Measurements from ENCODE around the gene GPR155.

The GPR155 gene, protein sequence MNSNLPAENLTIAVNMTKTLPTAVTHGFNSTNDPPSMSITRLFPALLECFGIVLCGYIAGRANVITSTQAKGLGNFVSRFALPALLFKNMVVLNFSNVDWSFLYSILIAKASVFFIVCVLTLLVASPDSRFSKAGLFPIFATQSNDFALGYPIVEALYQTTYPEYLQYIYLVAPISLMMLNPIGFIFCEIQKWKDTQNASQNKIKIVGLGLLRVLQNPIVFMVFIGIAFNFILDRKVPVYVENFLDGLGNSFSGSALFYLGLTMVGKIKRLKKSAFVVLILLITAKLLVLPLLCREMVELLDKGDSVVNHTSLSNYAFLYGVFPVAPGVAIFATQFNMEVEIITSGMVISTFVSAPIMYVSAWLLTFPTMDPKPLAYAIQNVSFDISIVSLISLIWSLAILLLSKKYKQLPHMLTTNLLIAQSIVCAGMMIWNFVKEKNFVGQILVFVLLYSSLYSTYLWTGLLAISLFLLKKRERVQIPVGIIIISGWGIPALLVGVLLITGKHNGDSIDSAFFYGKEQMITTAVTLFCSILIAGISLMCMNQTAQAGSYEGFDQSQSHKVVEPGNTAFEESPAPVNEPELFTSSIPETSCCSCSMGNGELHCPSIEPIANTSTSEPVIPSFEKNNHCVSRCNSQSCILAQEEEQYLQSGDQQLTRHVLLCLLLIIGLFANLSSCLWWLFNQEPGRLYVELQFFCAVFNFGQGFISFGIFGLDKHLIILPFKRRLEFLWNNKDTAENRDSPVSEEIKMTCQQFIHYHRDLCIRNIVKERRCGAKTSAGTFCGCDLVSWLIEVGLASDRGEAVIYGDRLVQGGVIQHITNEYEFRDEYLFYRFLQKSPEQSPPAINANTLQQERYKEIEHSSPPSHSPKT

DNA sequence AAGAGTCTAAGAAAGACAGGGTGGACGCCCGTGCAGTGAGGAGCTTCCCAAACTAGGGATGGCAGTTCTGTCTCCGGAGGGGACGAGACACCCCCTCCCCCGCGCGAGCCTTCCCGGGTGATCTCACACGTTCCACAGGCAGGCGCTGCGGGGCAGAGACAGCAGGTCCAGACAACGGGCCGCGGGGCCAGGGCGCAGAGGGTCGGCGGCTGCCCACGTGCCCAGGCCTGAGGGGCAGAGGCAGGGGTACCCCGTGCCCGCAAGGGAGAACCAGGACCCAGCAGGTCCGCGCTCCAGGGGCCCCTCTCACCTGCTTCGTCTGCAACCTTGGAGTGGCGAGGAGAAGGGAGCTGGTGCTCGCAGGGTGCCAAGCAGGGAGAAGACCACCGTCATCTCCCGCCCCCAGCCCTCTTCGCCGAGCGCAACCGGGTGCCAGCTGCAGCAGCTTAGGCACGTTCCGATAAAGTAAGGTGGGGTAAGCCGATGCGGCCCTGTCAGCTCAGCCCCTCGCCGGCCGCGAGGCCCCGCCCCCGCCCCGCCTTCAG lies at the start of gene GPR155:
GPR155 (minus strand) TSS at position 467 of the 545 bp plus-strand sequence. CDS start 5,073 bp downstream, outside the sequence.
- no peak for DNase-seq

- DNase-seq, result no peak
These were observed 49.2 kb upstream of the GPR155 start for GRCh38 chr2:174535757-174536703.

- no peak for DNase-seq
These were observed 48.3 kb upstream of the GPR155 start for GRCh38 chr2:174535083-174535482.

GRCh38 chr2:174529916-174530315 lies 43.1 kb upstream of the GPR155 start:
- no peak for DNase-seq

GRCh38 chr2:174527959-174528358 lies 41.1 kb upstream of the GPR155 start:
- no peak for DNase-seq

- no peak for DNase-seq
These were observed 40.4 kb upstream of the GPR155 start for GRCh38 chr2:174527101-174527721.

DNA sequence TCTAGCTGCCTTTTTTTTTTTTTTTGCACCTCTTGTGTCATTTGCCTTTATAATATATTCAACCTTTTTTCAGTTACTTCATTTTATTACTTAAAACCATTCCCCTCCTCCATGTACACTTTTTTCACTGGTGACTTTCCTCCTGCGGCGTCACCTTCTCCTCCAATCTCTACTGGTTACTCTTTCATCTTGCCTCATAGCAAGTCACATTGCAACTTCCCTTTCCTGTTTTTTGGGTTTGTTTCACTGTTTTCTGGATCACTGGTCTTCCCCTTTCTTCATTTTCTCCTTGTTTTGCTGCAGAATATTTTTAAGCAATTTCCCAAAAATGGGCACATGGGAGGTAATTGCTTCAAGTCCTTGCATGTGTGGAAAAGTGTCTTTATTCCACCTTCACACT lies 37.7 kb upstream of the GPR155 start:
- DNase-seq, result no peak

DNA sequence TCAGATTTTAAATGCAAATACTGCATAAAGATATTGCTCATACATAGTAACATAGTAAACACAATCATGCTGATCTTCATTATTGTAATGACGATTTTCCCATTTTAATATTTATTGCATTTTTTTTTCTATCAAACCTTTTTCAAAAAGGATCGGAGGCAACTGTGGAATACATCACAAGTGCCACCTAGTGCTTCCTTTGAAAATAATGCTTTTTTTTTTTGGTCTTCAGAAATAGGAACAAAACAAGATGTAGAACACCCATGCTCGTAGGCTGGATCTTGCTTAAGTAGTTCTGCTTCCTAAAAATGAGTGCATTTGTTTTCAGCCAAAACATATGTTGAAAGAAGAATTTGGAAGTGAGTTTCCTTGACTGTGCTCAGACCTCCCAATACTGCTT lies 35.7 kb upstream of the GPR155 start:
- no peak for DNase-seq

- no peak for DNase-seq
These were observed 31.6 kb upstream of the GPR155 start for GRCh38 chr2:174518395-174518794.

- no peak for DNase-seq
These were observed 29.9 kb upstream of the GPR155 start for GRCh38 chr2:174516501-174517378.

- DNase-seq, result no peak
These were observed 25.5 kb upstream of the GPR155 start for GRCh38 chr2:174512345-174512744.

- no peak for DNase-seq
These were observed 24.9 kb upstream of the GPR155 start for GRCh38 chr2:174511580-174512260.

DNA sequence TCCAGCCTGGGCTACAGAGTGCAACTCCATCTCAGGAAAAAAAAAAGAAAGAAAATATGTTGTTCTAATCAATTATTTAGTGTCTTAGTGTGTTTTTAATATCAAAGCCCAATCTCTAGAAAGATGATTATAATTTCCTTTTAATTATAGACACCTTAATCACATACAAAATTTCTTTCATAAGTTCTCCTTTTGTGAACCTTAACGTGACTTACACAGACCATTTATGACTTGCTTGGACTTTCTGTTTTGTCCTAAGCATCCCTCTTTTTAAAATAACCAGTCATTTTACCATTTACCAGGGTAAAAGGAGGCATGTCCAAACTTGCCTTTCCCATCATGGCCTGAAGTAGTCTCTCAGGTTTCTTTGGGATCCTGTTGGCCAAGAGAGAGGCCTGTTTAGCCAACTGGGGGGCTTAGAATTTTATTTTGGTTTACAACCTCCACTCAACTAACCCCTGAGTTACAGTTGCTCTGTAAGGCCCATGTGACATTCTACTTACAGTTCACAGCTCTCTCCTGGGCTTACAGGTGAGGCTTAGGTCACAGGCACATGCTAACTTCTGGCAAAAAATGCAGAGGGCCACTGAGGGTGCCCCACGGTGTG lies 23.9 kb upstream of the GPR155 start:
- DNase-seq, result no peak

DNA sequence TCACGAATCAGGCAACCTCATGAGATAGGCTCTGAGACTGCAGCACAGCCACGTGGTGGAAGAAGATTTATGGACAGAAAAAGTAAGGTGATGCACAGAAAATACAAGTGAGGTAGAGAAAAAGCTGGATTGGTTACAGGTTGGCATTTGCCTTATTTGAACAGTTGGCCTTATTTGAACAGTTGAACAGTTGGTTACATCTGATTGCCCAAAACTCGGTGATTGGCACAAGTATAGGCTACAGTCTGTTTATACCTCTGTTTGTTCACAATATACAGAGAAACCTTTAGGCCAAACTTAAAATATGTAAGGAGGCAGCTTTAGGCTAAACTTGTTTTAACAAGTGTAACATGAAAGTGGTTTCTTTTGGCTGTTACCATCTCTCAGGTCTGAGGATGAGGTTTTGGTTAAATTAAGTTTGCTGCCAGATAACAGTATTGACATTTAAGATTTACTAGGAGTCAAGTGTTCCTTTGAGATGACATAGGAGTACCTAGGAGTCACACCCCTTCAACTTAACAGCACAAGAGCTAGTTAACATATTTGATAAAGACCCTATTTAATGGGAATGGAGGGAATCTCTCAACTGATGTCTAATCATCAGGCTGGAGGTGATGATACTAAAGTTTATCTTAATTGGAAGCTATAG lies 16.5 kb upstream of the GPR155 start:
- DNase-seq, result no peak

DNA sequence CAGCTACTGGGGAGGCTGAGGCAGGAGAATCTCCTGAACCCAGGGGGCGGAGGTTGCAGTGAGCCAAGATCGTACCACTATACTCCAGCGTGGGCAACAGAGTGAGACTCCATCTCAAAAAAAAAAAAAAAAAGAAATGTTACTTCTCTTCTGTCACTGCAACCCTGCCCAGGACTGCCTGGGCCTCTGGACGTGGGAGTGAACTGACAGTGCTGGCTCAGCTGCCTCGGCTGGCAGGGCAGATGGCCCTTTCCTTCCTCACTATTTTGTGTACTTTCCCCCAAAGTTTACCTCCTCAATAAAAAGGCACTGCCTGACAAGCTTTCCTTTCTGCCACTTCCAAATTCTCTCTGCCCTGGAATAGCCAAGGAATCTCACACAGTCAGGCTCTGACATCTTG lies 12.5 kb upstream of the GPR155 start:
- DNase-seq, result no peak

DNA sequence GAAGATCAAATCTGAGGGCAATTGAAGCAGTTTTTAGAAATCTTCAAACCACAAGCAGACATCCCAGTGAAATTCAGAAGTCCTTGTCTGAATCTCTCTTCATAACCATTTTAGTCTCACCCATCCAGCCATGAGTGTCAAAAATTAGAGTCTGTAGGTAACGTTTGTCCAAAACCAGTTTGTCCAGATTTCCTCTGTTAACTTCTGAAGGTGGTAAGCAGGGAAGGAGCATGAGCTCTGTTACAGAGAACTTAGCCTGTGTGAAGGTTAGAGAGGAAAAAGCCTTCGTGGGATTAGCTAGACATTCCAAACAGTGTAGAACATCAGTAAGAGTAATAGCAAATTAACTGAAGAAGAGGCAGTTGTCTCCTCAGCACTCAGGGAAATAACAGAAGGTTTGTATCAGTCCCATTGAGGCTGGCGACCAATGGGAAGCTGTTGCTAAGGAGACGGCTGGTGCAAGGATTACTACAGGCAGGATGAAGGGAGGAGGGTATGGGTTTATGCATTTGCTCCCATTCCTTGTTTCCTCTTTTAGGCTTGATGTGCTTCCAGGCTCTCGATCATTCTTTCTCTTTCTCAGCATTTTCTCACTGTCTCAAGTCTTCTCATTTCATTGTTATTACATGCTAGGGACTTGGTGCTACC lies 8.7 kb upstream of the GPR155 start:
- DNase-seq, result no peak

DNA sequence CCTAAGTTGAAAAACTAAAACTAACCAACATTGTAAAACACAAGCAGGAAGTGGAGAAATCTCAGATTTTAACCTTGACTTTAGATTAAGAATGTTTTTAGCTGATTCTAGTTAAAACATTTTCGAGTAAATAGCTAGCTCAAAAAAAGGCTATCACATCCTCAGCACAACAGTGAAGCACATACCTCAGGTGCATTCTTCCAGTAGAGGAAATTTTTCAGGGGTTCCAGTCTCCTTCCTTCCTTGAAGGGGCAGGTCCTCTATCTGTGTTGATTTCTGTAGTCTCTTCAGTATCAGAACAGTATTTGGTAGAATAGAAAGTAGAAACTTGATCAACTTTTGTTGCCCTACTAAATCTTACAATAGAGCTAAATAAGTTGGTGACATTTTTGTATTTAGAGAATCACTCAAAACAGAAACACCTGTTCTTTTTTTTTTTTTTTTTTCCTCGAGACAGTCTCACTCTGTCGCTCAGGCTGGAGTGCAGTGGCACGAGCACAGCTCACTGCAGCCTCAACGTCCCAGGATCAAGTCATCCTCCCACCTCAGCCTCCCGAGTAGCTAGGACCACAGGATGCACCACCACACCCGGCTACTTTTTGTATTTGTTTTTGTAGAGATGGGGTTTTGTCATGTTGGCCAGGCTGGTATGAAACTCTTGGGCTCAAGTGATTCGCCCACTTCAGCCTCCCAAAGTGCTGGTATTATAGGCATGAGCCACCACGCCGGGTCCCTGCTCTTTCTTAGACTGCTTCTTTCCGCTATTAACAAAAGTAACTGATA lies 6.9 kb upstream of the GPR155 start:
- no peak for DNase-seq

DNA sequence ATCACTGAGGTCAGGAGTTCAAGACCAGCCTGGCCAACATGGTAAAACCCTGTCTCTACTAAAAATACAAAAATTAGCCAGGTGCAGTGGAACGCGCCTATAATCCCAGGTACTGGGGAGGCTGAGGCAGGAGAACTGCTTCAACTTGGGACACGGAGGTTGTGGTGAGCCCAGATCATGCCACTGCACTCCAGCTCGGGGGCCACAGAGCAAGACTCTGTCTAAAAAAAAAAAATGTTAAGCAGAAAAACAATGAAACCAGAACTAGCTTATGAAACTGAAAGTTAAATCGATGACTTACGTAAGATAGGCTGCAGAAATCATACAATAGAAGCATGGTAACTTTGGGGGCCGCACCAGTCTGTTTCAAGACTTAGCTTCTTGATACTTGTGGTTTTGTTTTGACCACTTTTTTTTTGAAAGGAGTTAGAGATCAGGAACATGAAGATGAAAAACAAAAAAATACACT lies 6.2 kb upstream of the GPR155 start:
- no peak for DNase-seq

Measured in GOT3 (cell line).